GM12865 (cell line): ENCODE results near the gene ARRB1.

Source experiments
- DNase-seq: peaks from one replicate; pipeline ENCODE4 v3.0.0; 2010; ENCODE audit warnings: low read depth
- H3K4me3 ChIP-seq: 2 replicates; pipeline ENCODE4 v1.5.1; 2011; ENCODE audit warnings: mild to moderate bottlenecking, low read depth, low read length, control low read depth
- CTCF ChIP-seq: IDR thresholded peaks from 2 replicates; pipeline ENCODE4 v1.5.1; 2011; ENCODE audit warnings: low read length, control low read depth, low read depth, inconsistent platforms; ENCODE audit not compliant: insufficient read depth; ENCODE audit errors: missing control alignments

The ARRB1 gene

GRCh38 chr11:75342231-75342918, 9.1 kb downstream of the ARRB1 start:
- H3K4me3 ChIP-seq = no peak overlapping the region
- no peak for DNase-seq
- TF ChIP-seq CTCF = no peak

DNA sequence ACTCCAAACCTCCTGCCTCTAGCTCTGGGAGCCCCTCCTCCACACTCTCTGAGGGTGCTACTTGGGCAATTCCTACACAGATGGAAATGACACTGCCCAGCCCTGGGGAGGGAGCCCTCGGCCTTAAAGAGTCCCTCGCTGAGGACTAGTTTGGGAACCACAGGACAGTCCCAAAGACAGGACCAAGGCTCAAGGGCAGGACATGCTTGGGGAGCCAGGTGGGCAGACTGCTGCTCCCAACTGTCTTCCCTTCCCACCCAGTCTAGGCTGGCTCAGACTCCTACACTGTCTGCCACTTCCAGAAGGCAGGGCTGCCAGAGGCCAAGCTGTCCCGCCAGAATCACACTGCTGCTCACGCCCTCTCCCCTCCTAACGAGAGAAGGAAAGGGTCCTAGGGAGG, 9.8 kb downstream of the ARRB1 start:
- H3K4me3 ChIP-seq = no peak overlapping the region
- no peak for TF ChIP-seq CTCF
- DNase-seq = no peak

GRCh38 chr11:75339685-75340409, 11.6 kb downstream of the ARRB1 start:
- no peak overlapping the region for H3K4me3 ChIP-seq
- no peak for DNase-seq
- no peak for TF ChIP-seq CTCF

GRCh38 chr11:75338516-75339208, 12.8 kb downstream of the ARRB1 start:
- no peak for DNase-seq
- no peak for TF ChIP-seq CTCF
- H3K4me3 ChIP-seq = no peak overlapping the region

- DNase-seq = no peak
- no peak overlapping the region for H3K4me3 ChIP-seq
- no peak for TF ChIP-seq CTCF
These were observed 14.2 kb downstream of the ARRB1 start for GRCh38 chr11:75337195-75337654.

DNA sequence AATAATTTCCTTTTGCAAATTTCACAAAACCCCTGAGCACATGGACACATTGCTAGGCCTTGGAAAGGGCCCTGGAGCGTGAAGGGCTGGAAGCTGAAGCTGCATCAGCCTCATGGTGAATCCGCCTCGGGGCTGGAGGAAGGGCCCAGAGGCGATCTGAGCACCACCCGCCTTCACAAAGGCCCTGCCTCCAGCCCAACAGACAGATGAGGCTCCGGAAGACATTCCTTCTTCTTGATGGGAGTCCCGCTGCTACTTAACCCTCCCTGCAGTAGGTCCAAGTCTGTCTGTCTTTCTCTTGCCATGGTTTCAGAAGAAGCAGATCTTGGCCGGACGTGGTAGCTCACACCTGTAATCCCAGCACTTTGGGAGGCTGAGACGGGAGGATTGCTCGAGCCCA, 16.5 kb downstream of the ARRB1 start:
- no peak overlapping the region for H3K4me3 ChIP-seq
- TF ChIP-seq CTCF = no peak
- DNase-seq = no peak
